Prostate gland (tissue), 2 donors: Measurements from ENCODE around the gene FHOD3. TPM values are rescaled to one million over a fixed set of nuclear protein-coding genes. Genes with fewer than 3 reads are reported as not detected.

Source experiments
- DNase-seq: peaks from one replicate; pipeline ENCODE4 v3.0.0-alpha.2; 2019; ENCODE audit warnings: low spot score
- H3K27ac ChIP-seq, 2 donors: fragments of 200-600 bp; sonication (generic); 2 replicates each; pipeline ENCODE4 v1.5.1; 2017 to 2019
- H3K27me3 ChIP-seq: fragments of 200-600 bp; sonication (generic); replicated peaks from 2 replicates; pipeline ENCODE4 v1.5.1; 2019; ENCODE audit not compliant: insufficient read depth
- H3K36me3 ChIP-seq, 2 donors: fragments of 200-600 bp; sonication (generic); 1 replicate in 1 of 2; 2 replicates in 1 of 2; pipeline versions ENCODE4 v1.5.1 to v1.8.1; 2017 to 2019
- H3K4me1 ChIP-seq: fragments of 200-600 bp; sonication (generic); replicated peaks from 2 replicates; pipeline ENCODE4 v1.5.1; 2019
- H3K4me3 ChIP-seq, 2 donors: fragments of 200-600 bp; sonication (generic); 2 replicates each; pipeline ENCODE4 v1.5.1; 2017 to 2019
- H3K9me3 ChIP-seq: fragments of 200-600 bp; sonication (generic); 2 replicates; pipeline ENCODE4 v1.5.1; 2017
- CTCF ChIP-seq, 4 experiments: fragments of 200-600 bp in 2 of 4; fragments of 450-650 bp in 2 of 4; sonication (generic) in 2 of 4; IDR thresholded peaks; 1 replicate in 3 of 4; 2 replicates in 1 of 4; pipeline ENCODE4 v1.5.1; 2016 to 2019; ENCODE audit warnings: antibody characterized with exemption in 4 of 4, mild to moderate bottlenecking in 2 of 4, moderate library complexity in 2 of 4
- POLR2A ChIP-seq: fragments of 450-650 bp; IDR thresholded peaks from one replicate; pipeline ENCODE4 v1.6.1; 2016; ENCODE audit warnings: antibody characterized with exemption, mild to moderate bottlenecking
- POLR2AphosphoS5 ChIP-seq: sonication (generic); formaldehyde crosslinking; IDR thresholded peaks from one replicate; pipeline ENCODE4 v1.6.1; 2017; ENCODE audit warnings: antibody characterized with exemption
- WGBS: methylation state at CpG from one replicate; pipeline ENCODE4 v1.1.5; 2018; 5-methylcytosine and 5-hydroxymethylcytosine counted together
- intact Hi-C: fragments of 100-400 bp; cut with DNase I; formaldehyde crosslinking; loops from one replicate; pipeline ENCODE4 v1.14.2; 2022
- total RNA-seq, 2 donors: library from RNA; depleted of rRNA; stranded (reverse); fragments of >200 nt; gene quantifications; one replicate each; pipeline ENCODE4 v1.1.0, GENCODE V29; 2016

The FHOD3 gene
- total RNA-seq, 2 donors from 2014 or later = 25.1 to 52.5 TPM

- Histone ChIP-seq H3K4me3 (no peak overlapping the region), H3K9me3 (no peaks in the 10 kb centered on the region), H3K27ac (no peak overlapping the region), H3K27me3 (no peaks in the 10 kb centered on the region), H3K36me3 (no peaks in the 10 kb centered on the region), H3K4me1 (no peaks in the 10 kb centered on the region)
- intact Hi-C loops = no loop called here
- DNase-seq = no peak
- TF ChIP-seq CTCF (IDR thresholded peaks at IDR 0.05) (no peak), POLR2A (no peak), POLR2AphosphoS5 (no peak)
- 96% methylated on average over 8 of the region's 8 CpGs for WGBS
Measured at GRCh38 chr18:36529747-36530146, 232.2 kb downstream of the FHOD3 start.

- WGBS = 92% methylated on average over 4 of the region's 4 CpGs
- no peak for DNase-seq
Measured at GRCh38 chr18:36530676-36531405, 233.3 kb downstream of the FHOD3 start.

GRCh38 chr18:36531636-36532035 lies 234.1 kb downstream of the FHOD3 start:
- intact Hi-C loops = no loop called here
- WGBS = 91% methylated on average over 7 of the region's 7 CpGs
- Histone ChIP-seq H3K27ac (no peak overlapping the region), H3K36me3 (no peaks in the 10 kb centered on the region), H3K27me3 (no peaks in the 10 kb centered on the region), H3K4me3 (no peak overlapping the region), H3K4me1 (no peaks in the 10 kb centered on the region), H3K9me3 (no peaks in the 10 kb centered on the region)
- TF ChIP-seq CTCF (IDR thresholded peaks at IDR 0.05) (no peak), POLR2A (no peak), POLR2AphosphoS5 (no peak)
- no peak for DNase-seq

More at GRCh38 chr18:36530676-36531405, 233.3 kb downstream of the FHOD3 start:
- no peak overlapping the region for H3K4me3 ChIP-seq
- no peak overlapping the region for H3K27ac ChIP-seq
- no peak for TF ChIP-seq POLR2AphosphoS5
- no peak for TF ChIP-seq POLR2A
- TF ChIP-seq CTCF (IDR thresholded peaks at IDR 0.05) = no peak
- no peaks in the 10 kb centered on the region for H3K9me3 ChIP-seq
- intact Hi-C loops = no loop called here
- no peaks in the 10 kb centered on the region for H3K4me1 ChIP-seq
- H3K27me3 ChIP-seq = no peaks in the 10 kb centered on the region
- H3K36me3 ChIP-seq = no peaks in the 10 kb centered on the region

- no peaks in the 10 kb centered on the region for H3K27me3 ChIP-seq
- H3K4me3 ChIP-seq = no peak overlapping the region
- H3K9me3 ChIP-seq = no peaks in the 10 kb centered on the region
- TF ChIP-seq POLR2A = no peak
- TF ChIP-seq CTCF (IDR thresholded peaks at IDR 0.05) = no peak
- no peak for TF ChIP-seq POLR2AphosphoS5
- intact Hi-C loops = no loop called here
- H3K27ac ChIP-seq = no peak overlapping the region
- H3K36me3 ChIP-seq = no peaks in the 10 kb centered on the region
- H3K4me1 ChIP-seq = no peaks in the 10 kb centered on the region
- no peak for DNase-seq
- whole genome bisulfite sequencing = 60% methylated on average over 5 of the region's 5 CpGs
Measured at GRCh38 chr18:36532394-36532793, 234.9 kb downstream of the FHOD3 start.

- intact Hi-C loops = no loop called here
- Histone ChIP-seq H3K36me3 (no peaks in the 10 kb centered on the region), H3K9me3 (no peaks in the 10 kb centered on the region), H3K4me1 (no peaks in the 10 kb centered on the region), H3K27me3 (no peaks in the 10 kb centered on the region), H3K4me3 (no peak overlapping the region), H3K27ac (no peak overlapping the region)
- WGBS = 57% methylated on average over 5 of the region's 5 CpGs
- TF ChIP-seq POLR2AphosphoS5 (no peak), CTCF (IDR thresholded peaks at IDR 0.05) (no peak), POLR2A (no peak)
- DNase-seq = no peak
Measured at GRCh38 chr18:36532815-36533214, 235.3 kb downstream of the FHOD3 start.
